Mesothelial cell of epicardium (in vitro differentiated cells): ENCODE measurements around the gene RBMS1. TPM values are rescaled to one million over a fixed set of nuclear protein-coding genes. Genes with fewer than 3 reads are reported as not detected.

Experiments
- DNase-seq, 2 experiments: peaks; one replicate each; pipeline ENCODE4 v3.0.0; 2021; ENCODE audit warnings: low spot score in 2 of 2; ENCODE audit not compliant: unreplicated experiment in 2 of 2
- H3K27ac Mint-ChIP-seq: 2 replicates; pipeline ENCODE4 v1.8.0; 2021; ENCODE audit warnings: mixed read lengths
- H3K27me3 Mint-ChIP-seq: 2 replicates; pipeline ENCODE4 v1.8.0; 2021; ENCODE audit warnings: low read depth, mixed read lengths
- H3K36me3 Mint-ChIP-seq: 2 replicates; pipeline ENCODE4 v1.8.0; 2021; ENCODE audit warnings: mixed read lengths
- H3K4me1 Mint-ChIP-seq: 2 replicates; pipeline ENCODE4 v1.8.0; 2021; ENCODE audit warnings: mixed read lengths
- H3K4me3 Mint-ChIP-seq: 2 replicates; pipeline ENCODE4 v1.8.0; 2021; ENCODE audit warnings: mild to moderate bottlenecking, moderate library complexity, mixed read lengths
- H3K9me3 Mint-ChIP-seq: 2 replicates; pipeline ENCODE4 v1.8.0; 2021; ENCODE audit warnings: mixed read lengths
- total RNA-seq: library from RNA; stranded (reverse); gene quantifications from 3 replicates; pipeline ENCODE4 v1.2.1, GENCODE V29; 2021
- TF ChIP-seq, protein P1 (sequence below): fragments of 200-600 bp; sonication (generic); IDR thresholded peaks from one replicate; pipeline ENCODE4 v1.5.0; 2021; ENCODE audit warnings: antibody characterized with exemption; ENCODE audit not compliant: unreplicated experiment

Gene RBMS1
- total RNA-seq, 1 donor from 2014 or later, result 128 TPM

DNA sequence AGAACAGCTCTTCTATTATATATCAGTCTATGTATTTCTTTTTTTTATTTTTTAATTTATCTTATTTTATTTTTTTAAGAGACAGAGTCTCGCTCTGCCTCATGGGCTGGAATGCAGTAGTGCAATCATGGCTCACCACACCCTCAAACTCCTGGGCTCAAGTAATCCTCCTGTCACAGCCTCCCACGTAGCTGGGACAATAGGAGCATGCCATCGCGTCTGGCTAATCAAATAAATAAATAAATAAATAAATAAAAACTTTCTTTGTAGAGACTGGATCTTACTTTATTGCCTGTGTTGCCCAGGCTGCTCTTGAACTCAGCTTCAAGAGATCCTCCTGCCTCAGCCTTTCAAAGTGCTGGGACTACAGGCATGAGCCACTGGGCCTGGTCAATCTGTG lies 117.0 kb downstream of the RBMS1 start:
- no peak for DNase-seq
- Mint-ChIP-seq H3K4me1 (peaks cover 72% of the 10 kb centered on the region), H3K9me3 (no peaks in the 10 kb centered on the region), H3K36me3 (peaks cover 4% of the 10 kb centered on the region), H3K27me3 (no peaks in the 10 kb centered on the region), H3K4me3 (no peak overlapping the region), H3K27ac (peak overlapping the region; percentile 84)
- TF ChIP-seq, protein P1, sequence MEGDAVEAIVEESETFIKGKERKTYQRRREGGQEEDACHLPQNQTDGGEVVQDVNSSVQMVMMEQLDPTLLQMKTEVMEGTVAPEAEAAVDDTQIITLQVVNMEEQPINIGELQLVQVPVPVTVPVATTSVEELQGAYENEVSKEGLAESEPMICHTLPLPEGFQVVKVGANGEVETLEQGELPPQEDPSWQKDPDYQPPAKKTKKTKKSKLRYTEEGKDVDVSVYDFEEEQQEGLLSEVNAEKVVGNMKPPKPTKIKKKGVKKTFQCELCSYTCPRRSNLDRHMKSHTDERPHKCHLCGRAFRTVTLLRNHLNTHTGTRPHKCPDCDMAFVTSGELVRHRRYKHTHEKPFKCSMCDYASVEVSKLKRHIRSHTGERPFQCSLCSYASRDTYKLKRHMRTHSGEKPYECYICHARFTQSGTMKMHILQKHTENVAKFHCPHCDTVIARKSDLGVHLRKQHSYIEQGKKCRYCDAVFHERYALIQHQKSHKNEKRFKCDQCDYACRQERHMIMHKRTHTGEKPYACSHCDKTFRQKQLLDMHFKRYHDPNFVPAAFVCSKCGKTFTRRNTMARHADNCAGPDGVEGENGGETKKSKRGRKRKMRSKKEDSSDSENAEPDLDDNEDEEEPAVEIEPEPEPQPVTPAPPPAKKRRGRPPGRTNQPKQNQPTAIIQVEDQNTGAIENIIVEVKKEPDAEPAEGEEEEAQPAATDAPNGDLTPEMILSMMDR, result no peak

DNA sequence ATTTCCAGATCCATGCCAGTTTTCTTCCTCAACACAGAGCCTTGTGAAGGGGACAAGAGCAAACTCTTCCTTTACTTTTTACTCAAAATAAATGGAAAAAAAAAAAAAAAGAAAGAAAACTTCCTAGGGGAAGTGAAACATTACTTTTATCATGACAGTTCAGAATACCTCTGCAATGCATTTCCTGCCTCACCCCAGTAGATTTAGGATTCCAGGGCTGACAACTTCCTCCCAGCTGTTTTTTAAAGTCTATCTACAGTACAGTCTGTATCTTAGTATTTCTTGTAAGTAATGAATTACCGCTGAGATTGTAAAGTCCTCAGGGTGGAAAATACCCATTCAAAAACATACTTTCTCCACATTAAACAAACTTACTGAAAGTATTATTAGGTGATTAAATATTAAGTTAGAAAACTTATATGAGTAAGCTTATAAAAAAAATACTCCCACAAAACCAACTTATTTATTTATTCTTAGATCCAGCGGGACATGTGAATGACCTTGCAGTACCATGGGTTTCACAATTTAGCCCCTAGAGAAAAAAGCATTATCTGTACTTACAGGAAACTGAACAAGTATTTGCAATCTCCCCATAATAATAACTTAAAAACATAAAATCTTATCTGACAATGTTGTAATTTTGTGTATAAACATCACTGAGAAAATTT lies 117.7 kb downstream of the RBMS1 start:
- H3K9me3 Mint-ChIP-seq, result no peaks in the 10 kb centered on the region
- DNase-seq, result no peak
- H3K27me3 Mint-ChIP-seq, result no peaks in the 10 kb centered on the region
- H3K4me3 Mint-ChIP-seq, result no peak overlapping the region
- peaks cover 4% of the 10 kb centered on the region for H3K36me3 Mint-ChIP-seq
- H3K4me1 Mint-ChIP-seq, result peaks cover 72% of the 10 kb centered on the region
- peak overlapping the region; percentile 88 for H3K27ac Mint-ChIP-seq
- TF ChIP-seq, protein P1, result no peak

DNA sequence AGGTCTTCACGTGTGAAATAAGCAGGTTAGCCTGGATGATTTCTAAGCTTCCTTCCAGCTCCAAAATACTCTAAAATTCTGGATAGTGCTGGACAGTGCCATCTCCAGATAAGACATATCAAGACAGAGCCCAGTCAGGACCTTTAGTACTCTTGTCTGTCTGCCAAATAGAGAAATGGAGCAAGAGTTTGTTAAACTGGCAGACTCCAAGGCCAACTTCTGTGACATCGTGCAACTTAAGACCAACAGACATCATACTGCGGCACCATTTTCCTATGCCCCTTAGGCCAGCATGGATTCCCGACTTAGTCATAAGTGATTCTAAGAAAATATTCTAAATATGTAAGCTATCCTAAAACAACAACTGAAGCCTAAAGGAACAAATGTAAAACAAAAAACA lies 118.6 kb downstream of the RBMS1 start:
- Mint-ChIP-seq H3K4me1 (peaks cover 67% of the 10 kb centered on the region), H3K36me3 (peaks cover 4% of the 10 kb centered on the region), H3K4me3 (no peak overlapping the region), H3K27me3 (no peaks in the 10 kb centered on the region), H3K27ac (peak overlapping the region; percentile 88), H3K9me3 (no peaks in the 10 kb centered on the region)
- TF ChIP-seq, protein P1, result no peak
- no peak for DNase-seq

DNA sequence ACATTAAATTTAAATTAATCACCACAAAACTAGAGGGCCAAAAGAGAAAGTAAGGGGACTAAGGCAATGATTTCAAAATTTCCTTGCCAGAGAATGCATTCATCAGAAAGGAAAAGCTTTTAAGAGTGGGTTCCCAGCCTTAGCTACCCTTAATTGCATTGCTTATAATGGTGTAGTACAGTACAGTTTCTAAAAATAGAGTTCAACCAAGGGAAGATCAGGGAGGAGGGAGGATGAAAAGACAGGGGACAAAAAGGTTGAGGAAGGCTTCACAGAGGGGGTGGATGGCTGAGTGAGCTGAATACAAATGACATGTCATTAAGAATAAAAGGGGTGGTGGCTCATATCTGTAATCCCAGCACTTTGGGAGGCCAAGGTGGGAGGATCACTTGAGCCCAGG lies 119.9 kb downstream of the RBMS1 start:
- no peaks in the 10 kb centered on the region for H3K9me3 Mint-ChIP-seq
- no peaks in the 10 kb centered on the region for H3K27me3 Mint-ChIP-seq
- peaks cover 4% of the 10 kb centered on the region for H3K36me3 Mint-ChIP-seq
- H3K4me1 Mint-ChIP-seq, result peaks cover 72% of the 10 kb centered on the region
- H3K4me3 Mint-ChIP-seq, result no peak overlapping the region
- TF ChIP-seq, protein P1, result no peak
- DNase-seq, result no peak
- H3K27ac Mint-ChIP-seq, result peak overlapping the region; percentile 77

DNA sequence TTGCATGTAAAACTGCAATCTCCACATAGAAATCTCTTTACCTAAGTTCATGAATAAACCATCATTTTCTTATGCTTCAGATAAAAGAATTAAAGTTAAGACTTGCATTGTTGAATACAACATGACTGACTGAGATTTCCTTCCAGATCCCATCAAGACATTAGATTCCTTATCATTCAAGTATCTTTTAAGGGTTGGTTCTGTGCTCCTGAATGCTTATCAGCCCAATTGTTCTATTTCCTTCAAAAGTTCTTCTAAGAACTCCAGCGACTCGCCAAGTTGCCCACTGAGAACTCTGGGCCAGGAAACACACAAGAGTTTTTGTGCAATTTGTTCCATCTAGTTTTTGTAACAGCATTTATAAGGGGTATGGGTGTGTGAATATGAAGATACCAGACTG lies 120.3 kb downstream of the RBMS1 start:
- Mint-ChIP-seq H3K36me3 (peaks cover 4% of the 10 kb centered on the region), H3K4me3 (no peak overlapping the region), H3K27ac (peak overlapping the region; percentile 77), H3K27me3 (no peaks in the 10 kb centered on the region), H3K9me3 (no peaks in the 10 kb centered on the region), H3K4me1 (peaks cover 73% of the 10 kb centered on the region)
- TF ChIP-seq, protein P1, result no peak
- DNase-seq, result no peak
